ENCODE data around the gene CYTIP.

The CYTIP gene

DNA sequence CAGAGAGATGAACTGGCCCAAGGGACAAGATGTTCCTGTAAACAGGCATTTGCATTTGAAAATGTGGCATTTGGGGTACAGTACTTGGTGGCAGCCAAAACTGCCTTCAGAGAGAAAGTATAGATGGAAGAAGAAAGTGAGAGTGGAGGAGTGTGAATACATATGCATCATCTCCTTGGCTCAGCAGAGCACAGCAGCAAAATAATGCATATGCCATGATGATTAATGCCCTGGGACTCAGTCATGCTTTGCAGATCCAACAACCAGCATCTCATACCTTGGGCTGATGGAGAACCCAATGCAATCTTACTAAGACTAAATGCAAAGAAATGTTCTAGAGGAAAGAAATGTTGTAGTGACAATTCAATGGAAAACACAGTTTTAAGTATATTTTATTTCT, 29.7 kb upstream of the CYTIP start:
- Histone ChIP-seq H3K79me2 (no peaks in the 10 kb centered on the region), H3K27me3 (ENCODE audit: control insufficient read depth, insufficient read depth, low read length) (no peaks in the 10 kb centered on the region), H2AFZ (no peak overlapping the region), H3K4me3 (ENCODE audit: low read depth, low read length) (no peak overlapping the region), H3K4me1 (no peaks in the 10 kb centered on the region), H3K36me3 (ENCODE audit: control insufficient read depth, insufficient read depth, low read length) (no peaks in the 10 kb centered on the region), H3K27ac (no peak overlapping the region), H3K9ac (no peak overlapping the region), H3K9me3 (ENCODE audit: control insufficient read depth, low read length) (no peaks in the 10 kb centered on the region), H3K4me2 (ENCODE audit: low read length) (no peak overlapping the region)
- TF ChIP-seq, protein P1, sequence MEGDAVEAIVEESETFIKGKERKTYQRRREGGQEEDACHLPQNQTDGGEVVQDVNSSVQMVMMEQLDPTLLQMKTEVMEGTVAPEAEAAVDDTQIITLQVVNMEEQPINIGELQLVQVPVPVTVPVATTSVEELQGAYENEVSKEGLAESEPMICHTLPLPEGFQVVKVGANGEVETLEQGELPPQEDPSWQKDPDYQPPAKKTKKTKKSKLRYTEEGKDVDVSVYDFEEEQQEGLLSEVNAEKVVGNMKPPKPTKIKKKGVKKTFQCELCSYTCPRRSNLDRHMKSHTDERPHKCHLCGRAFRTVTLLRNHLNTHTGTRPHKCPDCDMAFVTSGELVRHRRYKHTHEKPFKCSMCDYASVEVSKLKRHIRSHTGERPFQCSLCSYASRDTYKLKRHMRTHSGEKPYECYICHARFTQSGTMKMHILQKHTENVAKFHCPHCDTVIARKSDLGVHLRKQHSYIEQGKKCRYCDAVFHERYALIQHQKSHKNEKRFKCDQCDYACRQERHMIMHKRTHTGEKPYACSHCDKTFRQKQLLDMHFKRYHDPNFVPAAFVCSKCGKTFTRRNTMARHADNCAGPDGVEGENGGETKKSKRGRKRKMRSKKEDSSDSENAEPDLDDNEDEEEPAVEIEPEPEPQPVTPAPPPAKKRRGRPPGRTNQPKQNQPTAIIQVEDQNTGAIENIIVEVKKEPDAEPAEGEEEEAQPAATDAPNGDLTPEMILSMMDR (IDR thresholded peaks at IDR 0.05), result no peak

DNA sequence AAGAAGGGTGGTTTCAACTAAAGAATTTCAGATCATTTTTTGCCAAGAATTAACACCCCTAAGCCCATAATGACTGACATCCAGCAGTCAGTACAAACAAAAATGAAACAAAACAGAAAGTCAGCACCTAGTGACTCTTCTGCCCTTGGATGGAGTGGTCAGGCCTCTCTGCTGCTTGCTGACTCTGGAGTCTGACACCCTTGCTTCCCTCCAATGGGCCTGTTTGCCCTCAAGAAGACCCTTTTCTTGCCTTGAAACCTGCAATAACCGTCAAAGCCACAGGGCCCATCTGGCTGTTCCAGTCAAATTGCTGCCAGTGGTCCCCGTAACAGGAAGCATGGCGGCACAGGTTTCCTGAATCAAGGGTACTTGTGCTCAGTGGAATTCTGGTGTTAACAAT, 27.2 kb upstream of the CYTIP start:
- Histone ChIP-seq H3K36me3 (ENCODE audit: control insufficient read depth, insufficient read depth, low read length) (no peaks in the 10 kb centered on the region), H3K4me3 (ENCODE audit: low read depth, low read length) (no peak overlapping the region), H3K9me3 (ENCODE audit: control insufficient read depth, low read length) (no peaks in the 10 kb centered on the region), H3K4me1 (no peaks in the 10 kb centered on the region), H3K27me3 (ENCODE audit: control insufficient read depth, insufficient read depth, low read length) (no peaks in the 10 kb centered on the region), H3K27ac (no peak overlapping the region), H3K9ac (no peak overlapping the region), H3K79me2 (no peaks in the 10 kb centered on the region), H2AFZ (no peak overlapping the region), H3K4me2 (ENCODE audit: low read length) (no peak overlapping the region)
- TF ChIP-seq, protein P1 (IDR thresholded peaks at IDR 0.05), result no peak

DNA sequence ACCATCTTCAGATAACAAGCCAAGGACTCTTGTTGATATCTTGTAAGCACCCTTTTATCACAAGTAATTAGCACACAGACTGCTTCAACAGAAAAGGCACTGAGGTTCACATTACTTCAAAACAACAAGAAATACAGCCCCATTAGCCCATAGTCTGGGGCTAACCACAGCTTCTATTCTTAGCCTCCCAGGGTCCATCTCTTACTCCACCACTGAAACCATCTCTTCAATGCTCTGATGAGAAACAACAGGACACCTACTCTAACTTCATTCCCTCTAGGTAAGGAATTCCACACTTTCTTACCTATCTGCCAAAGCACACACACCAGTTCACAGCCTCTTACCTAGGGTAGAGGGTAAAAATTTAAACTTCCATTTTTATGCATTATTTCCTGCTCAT, 26.4 kb upstream of the CYTIP start:
- Histone ChIP-seq H3K4me2 (ENCODE audit: low read length) (no peak overlapping the region), H3K27me3 (ENCODE audit: control insufficient read depth, insufficient read depth, low read length) (no peaks in the 10 kb centered on the region), H3K9ac (no peak overlapping the region), H2AFZ (no peak overlapping the region), H3K27ac (no peak overlapping the region), H3K36me3 (ENCODE audit: control insufficient read depth, insufficient read depth, low read length) (no peaks in the 10 kb centered on the region), H3K4me3 (ENCODE audit: low read depth, low read length) (no peak overlapping the region), H3K9me3 (ENCODE audit: control insufficient read depth, low read length) (no peaks in the 10 kb centered on the region), H3K4me1 (no peaks in the 10 kb centered on the region), H3K79me2 (no peaks in the 10 kb centered on the region)
- TF ChIP-seq, protein P1 (IDR thresholded peaks at IDR 0.05), result no peak

DNA sequence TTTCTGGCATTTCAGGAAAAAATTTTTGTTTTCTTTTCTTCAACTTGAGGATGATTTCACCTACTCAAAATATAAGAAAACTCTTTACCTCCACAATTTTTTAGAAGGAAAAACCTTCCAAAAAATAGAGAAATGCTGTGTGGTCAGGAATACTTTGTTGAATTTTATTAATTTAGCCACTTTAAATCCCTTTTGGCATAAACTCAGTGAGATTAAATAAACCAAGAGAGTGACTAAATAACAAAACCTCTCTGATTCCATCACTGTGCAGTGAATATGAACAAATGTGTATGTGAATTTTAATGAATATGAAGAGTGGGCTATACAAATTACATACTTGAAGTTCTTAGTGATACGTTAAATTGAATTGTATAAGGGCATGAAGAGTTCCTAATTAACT, 25.8 kb upstream of the CYTIP start:
- H3K9me3 ChIP-seq (ENCODE audit: control insufficient read depth, low read length), result no peaks in the 10 kb centered on the region
- H3K79me2 ChIP-seq, result no peaks in the 10 kb centered on the region
- no peak overlapping the region for H3K4me3 ChIP-seq (ENCODE audit: low read depth, low read length)
- H3K27ac ChIP-seq, result no peak overlapping the region
- TF ChIP-seq, protein P1 (IDR thresholded peaks at IDR 0.05), result no peak
- H3K4me1 ChIP-seq, result no peaks in the 10 kb centered on the region
- H3K4me2 ChIP-seq (ENCODE audit: low read length), result no peak overlapping the region
- no peaks in the 10 kb centered on the region for H3K36me3 ChIP-seq (ENCODE audit: control insufficient read depth, insufficient read depth, low read length)
- no peaks in the 10 kb centered on the region for H3K27me3 ChIP-seq (ENCODE audit: control insufficient read depth, insufficient read depth, low read length)
- no peak overlapping the region for H3K9ac ChIP-seq
- no peak overlapping the region for H2AFZ ChIP-seq

DNA sequence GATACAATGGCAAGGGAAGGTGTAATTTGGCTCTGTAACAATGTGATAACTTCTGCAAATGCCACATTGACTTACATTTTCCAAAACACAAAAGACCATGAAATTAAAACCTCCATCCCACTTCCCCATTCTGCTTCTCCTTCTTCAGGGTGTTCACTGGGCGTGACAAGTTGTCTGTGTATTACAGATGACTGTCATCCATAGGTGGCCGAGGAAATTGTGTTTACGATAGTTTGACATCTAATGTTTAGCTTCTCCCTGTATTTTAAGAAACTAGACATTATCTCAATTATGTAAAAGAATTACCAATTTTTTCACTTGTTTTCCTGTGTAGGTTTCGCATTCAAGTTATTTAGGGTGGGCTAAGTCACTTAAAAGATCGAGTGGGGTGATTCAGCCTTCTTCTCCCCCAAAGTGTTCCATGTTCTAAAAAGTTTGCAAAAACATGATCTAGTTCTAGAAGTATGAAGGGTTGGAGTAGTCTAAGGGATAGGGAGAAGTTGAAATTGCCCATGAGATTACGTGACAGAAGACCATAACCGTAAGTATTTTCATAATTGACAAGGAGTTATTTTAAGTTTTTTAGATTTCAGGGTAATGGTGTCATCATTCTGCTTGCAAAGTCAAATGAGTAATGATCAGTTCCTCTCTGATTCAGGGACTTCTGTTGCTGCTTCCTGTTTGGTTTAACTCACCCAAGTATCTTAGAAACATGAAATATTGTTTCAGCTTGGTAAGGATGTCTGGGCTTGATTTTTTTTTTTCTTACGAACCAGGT, 25.2 kb upstream of the CYTIP start:
- Histone ChIP-seq H3K27ac (no peak overlapping the region), H3K9ac (no peak overlapping the region), H3K79me2 (no peaks in the 10 kb centered on the region), H3K4me2 (ENCODE audit: low read length) (no peak overlapping the region), H3K4me3 (ENCODE audit: low read depth, low read length) (no peak overlapping the region), H3K9me3 (ENCODE audit: control insufficient read depth, low read length) (no peaks in the 10 kb centered on the region), H3K36me3 (ENCODE audit: control insufficient read depth, insufficient read depth, low read length) (no peaks in the 10 kb centered on the region), H3K4me1 (no peaks in the 10 kb centered on the region), H2AFZ (no peak overlapping the region), H3K27me3 (ENCODE audit: control insufficient read depth, insufficient read depth, low read length) (no peaks in the 10 kb centered on the region)
- TF ChIP-seq, protein P1 (IDR thresholded peaks at IDR 0.05), result no peak

Data from parathyroid adenoma (tissue), 2 donors.